Small intestine (tissue), 7 donors: ENCODE measurements around the gene ANKDD1B. TPM values are rescaled to one million over a fixed set of nuclear protein-coding genes. Genes with fewer than 3 reads are reported as not detected.

Experiments used
- DNase-seq, 2 donors: peaks; one replicate each; pipeline versions ENCODE4 v3.0.0 to v3.0.0-alpha.2; 2013
- FAIRE-seq: peaks from 2 replicates; lab custom pipeline; 2012; peaks lifted over from hg19 to GRCh38; lab: Jason Lieb, UNC
- H3K27ac ChIP-seq, 3 donors: one replicate each; pipeline ENCODE4 v1.5.1; 2013; ENCODE audit warnings: low read length in 2 of 3, mild to moderate bottlenecking in 2 of 3, control low read depth in 1 of 3, inconsistent platforms in 1 of 3, low read depth in 1 of 3, moderate library complexity in 1 of 3
- H3K27me3 ChIP-seq, 3 donors: one replicate each; pipeline ENCODE4 v1.6.1; 2013; ENCODE audit warnings: low read length in 3 of 3, inconsistent platforms in 1 of 3; ENCODE audit not compliant: control insufficient read depth in 3 of 3, insufficient read depth in 3 of 3
- H3K36me3 ChIP-seq, 3 donors: one replicate each; pipeline ENCODE4 v1.6.1; 2013; ENCODE audit warnings: low read length in 3 of 3, inconsistent platforms in 1 of 3, low read depth in 1 of 3, mild to moderate bottlenecking in 1 of 3, moderate library complexity in 1 of 3; ENCODE audit not compliant: control insufficient read depth in 3 of 3, insufficient read depth in 2 of 3
- H3K4me1 ChIP-seq, 3 donors: one replicate each; pipeline ENCODE4 v1.6.1; 2013; ENCODE audit warnings: low read length in 2 of 3, inconsistent platforms in 1 of 3, low read depth in 1 of 3, mild to moderate bottlenecking in 1 of 3, moderate library complexity in 1 of 3; ENCODE audit not compliant: control insufficient read depth in 3 of 3, insufficient read depth in 2 of 3
- H3K4me3 ChIP-seq, 3 donors: one replicate each; pipeline ENCODE4 v1.5.1; 2013; ENCODE audit warnings: low read length in 3 of 3, control low read depth in 1 of 3, inconsistent platforms in 1 of 3, low read depth in 1 of 3, mild to moderate bottlenecking in 1 of 3, moderate library complexity in 1 of 3
- H3K9me3 ChIP-seq, 2 donors: one replicate each; pipeline ENCODE4 v1.6.1; 2013; ENCODE audit warnings: low read depth in 1 of 2, low read length in 1 of 2; ENCODE audit not compliant: control insufficient read depth in 2 of 2, insufficient read depth in 1 of 2
- WGBS, 3 donors: extraction: QIAGEN DNeasy Blood & Tissue Kit; methylation state at CpG; one replicate each; pipeline ENCODE4 v1.1.7; 2013; 5-methylcytosine and 5-hydroxymethylcytosine counted together
- polyA plus RNA-seq, 4 donors: library from polyadenylated mRNA; stranded (reverse) in 3 of 4; unstranded in 1 of 4; fragments of 200-250 nt in 3 of 4; fragments of 120-200 nt in 1 of 4; gene quantifications; one replicate each; pipeline versions ENCODE4 v1.2.1 to v1.2.3, GENCODE V29; 2013
- donor health status: healthy with polysubstance abuse.
- donor health status: control.
- donor health status: control.
- donor health status: Bipolar disorder and iron deficiency.
- donor health status: healthy.

ANKDD1B gene
- polyA plus RNA-seq, 4 donors: 1.3 to 12.5 (median 1.4) TPM; not detected in 1

DNA sequence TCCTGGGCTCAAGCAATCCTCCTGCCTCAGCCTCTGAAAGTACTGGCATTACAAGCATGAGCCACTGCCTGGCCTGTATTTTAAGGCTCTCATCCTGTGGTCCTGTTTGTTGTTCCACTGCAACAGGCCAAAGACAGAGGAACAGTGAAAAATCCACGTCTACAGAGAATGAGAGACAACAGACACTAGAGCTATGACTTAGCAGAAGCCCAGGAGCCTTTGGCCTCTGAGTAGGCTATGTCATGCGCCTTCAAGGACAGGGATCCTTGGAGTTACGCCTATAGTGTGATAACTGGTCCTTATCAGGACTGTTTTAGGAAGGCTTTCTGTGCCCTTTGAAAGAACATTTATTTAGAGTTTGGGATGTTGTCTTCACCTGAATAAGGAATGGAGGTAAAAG lies 95.5 kb downstream of the ANKDD1B start:
- H3K4me1 ChIP-seq: no peaks in the 10 kb centered on the region
- no peak overlapping the region for H3K4me3 ChIP-seq
- DNase-seq (peak in 1 of 2 donors; percentile 11), FAIRE-seq (no peak)
- H3K36me3 ChIP-seq: peaks cover 0 to 19% (median 4%) of the 10 kb centered on the region in 3 donors
- H3K27me3 ChIP-seq: no peaks in the 10 kb centered on the region
- H3K9me3 ChIP-seq: no peaks in the 10 kb centered on the region
- 71 to 91% (median 73%) methylated on average over 3 of the region's 3 CpGs for WGBS, 3 donors
- H3K27ac ChIP-seq: peak overlapping the region in 1 of 3 donors; percentile 48

DNA sequence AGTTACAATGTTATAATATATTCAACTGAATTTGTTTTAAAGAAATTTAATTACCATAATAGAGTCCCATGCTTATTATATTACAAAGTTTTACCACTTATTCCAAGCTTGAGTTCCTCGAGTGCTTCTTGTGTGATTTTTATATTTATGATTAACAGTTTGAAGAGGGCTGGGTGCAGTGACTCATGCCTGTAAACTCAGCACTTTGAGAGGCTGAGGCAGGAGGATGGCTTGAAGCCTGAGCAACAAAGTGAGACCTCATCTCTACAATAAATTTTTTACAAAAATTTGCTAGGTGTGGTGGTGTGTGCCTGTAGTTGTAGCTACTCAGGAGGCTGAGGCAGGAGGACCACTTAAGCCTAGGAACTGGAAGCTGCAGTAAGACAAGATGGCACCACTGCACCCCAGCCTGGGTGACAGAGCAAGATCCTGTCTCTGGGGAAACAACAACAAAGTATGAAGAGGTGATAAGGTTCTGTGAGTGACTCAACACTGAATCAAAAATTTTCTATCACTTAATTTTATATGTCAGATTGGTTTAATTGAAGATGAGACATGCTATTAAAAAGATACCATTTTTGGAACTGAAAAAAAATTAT lies 96.8 kb downstream of the ANKDD1B start:
- H3K27me3 ChIP-seq: no peaks in the 10 kb centered on the region
- no peaks in the 10 kb centered on the region for H3K4me1 ChIP-seq
- H3K9me3 ChIP-seq: no peaks in the 10 kb centered on the region
- H3K36me3 ChIP-seq: peaks cover 1 to 19% (median 2%) of the 10 kb centered on the region in 3 donors
- FAIRE-seq (no peak), DNase-seq (no peak)
- H3K4me3 ChIP-seq: no peak overlapping the region
- no peak overlapping the region for H3K27ac ChIP-seq
- WGBS, 3 donors: 51 to 53% (median 53%) methylated on average over 1 of the region's 1 CpG

DNA sequence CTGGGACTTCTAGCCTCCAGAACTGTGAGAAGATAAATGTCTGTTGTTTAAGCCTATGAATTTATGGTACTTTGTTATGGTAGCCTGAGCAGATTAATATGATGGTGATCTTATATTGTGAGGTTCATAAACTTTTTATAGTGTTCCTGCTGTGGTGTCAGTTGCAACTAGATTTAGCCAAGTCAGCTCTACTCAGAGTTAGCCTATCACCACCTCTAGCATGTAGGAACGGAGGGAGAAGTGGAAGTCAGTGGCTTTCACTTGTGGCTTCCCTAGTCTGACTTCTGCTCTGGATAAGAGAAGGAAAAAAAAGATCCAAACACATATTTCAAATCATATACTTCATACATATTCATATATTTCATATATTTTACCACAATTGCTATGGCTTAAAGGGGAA lies 99.4 kb downstream of the ANKDD1B start:
- 85 to 100% (median 93%) methylated on average over 1 of the region's 1 CpG for WGBS, 3 donors
- peaks cover 2 to 13% (median 2%) of the 10 kb centered on the region in 3 donors for H3K36me3 ChIP-seq
- H3K27ac ChIP-seq: no peak overlapping the region
- H3K9me3 ChIP-seq: no peaks in the 10 kb centered on the region
- no peak for DNase-seq
- no peaks in the 10 kb centered on the region for H3K4me1 ChIP-seq
- H3K27me3 ChIP-seq: no peaks in the 10 kb centered on the region
- no peak overlapping the region for H3K4me3 ChIP-seq
- FAIRE-seq: no peak

DNA sequence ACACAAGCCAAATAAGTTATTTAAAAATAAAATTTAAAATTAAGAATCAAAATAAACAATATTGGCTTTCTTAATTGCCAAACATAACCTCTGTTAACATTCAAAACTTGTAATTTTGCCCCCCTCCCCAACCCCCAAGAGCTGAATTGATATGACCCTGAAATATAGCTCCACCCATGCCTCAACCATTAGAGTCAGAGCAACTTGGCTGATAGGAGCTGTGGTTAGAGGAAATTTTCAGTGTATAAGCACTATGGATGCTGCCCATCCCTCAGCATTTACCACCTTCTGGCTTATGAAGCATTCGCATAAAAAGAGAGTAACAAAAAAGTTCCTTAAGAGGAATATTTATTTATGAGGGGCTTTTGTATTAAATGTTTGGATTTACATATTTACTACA lies 99.9 kb downstream of the ANKDD1B start:
- Histone ChIP-seq H3K27me3 (no peaks in the 10 kb centered on the region), H3K4me1 (peaks cover 0 to 3% (median 0%) of the 10 kb centered on the region in 3 donors), H3K4me3 (no peak overlapping the region), H3K36me3 (peaks cover 2 to 13% (median 2%) of the 10 kb centered on the region in 3 donors), H3K9me3 (no peaks in the 10 kb centered on the region), H3K27ac (no peak overlapping the region)
- no peak for FAIRE-seq
- 98 to 100% (median 98%) methylated on average over 1 of the region's 1 CpG for WGBS, 3 donors
- DNase-seq: no peak

DNA sequence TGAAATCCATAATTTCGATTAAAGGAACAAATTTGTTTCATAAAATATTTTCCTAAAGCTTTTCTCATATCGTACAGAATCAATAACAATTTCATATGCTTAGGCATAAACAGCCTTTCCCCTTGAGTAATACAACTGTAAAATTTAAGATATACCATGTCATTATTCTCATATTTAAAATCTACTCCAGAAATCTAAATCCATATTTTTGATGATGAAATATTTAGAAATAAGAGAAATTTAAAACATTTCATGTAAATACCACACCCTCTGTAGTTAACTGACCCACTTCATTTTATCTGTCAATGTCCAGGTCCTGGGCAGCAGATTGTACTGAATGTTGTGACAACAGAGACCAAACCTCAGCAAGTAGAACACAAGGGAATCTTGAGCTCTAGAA lies 100.8 kb downstream of the ANKDD1B start:
- no peak overlapping the region for H3K27ac ChIP-seq
- WGBS, 3 donors: 94 to 100% (median 96%) methylated on average over 2 of the region's 2 CpGs
- peaks cover 0 to 3% (median 0%) of the 10 kb centered on the region in 3 donors for H3K4me1 ChIP-seq
- no peak overlapping the region for H3K4me3 ChIP-seq
- no peaks in the 10 kb centered on the region for H3K9me3 ChIP-seq
- DNase-seq: no peak
- FAIRE-seq: no peak
- peaks cover 2 to 11% (median 2%) of the 10 kb centered on the region in 3 donors for H3K36me3 ChIP-seq
- no peaks in the 10 kb centered on the region for H3K27me3 ChIP-seq

DNA sequence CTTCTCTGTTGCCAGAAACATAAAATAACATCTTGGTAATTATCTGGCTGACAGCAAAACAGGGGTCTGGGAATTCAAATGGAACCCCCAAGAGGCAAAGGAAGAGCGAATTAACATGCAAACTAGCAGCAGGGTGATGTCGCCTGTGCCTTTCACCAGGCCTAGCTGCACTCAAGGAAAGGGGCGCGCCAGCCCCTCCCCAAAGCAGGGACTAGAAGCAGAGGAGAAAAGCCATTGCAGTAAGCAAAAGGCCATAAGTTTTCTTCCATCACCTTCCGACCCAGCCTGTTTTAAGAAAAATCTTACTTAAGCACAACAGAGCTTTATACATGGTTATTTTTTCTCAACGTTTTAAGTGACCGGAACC lies 105.4 kb downstream of the ANKDD1B start:
- peak overlapping the region; percentile 58 to 84 (median 68) for H3K4me3 ChIP-seq
- H3K27ac ChIP-seq: peak overlapping the region; percentile 66 to 90 (median 82)
- H3K4me1 ChIP-seq: peaks cover 0 to 3% (median 0%) of the 10 kb centered on the region in 3 donors
- DNase-seq (no peak), FAIRE-seq (no peak)
- H3K36me3 ChIP-seq: peaks cover 0 to 2% (median 1%) of the 10 kb centered on the region in 3 donors
- peaks cover 0 to 4% of the 10 kb centered on the region in 2 donors for H3K9me3 ChIP-seq
- WGBS, 3 donors: 1 to 3% (median 2%) methylated on average over 7 of the region's 7 CpGs
- peaks cover 0 to 4% (median 0%) of the 10 kb centered on the region in 3 donors for H3K27me3 ChIP-seq

DNA sequence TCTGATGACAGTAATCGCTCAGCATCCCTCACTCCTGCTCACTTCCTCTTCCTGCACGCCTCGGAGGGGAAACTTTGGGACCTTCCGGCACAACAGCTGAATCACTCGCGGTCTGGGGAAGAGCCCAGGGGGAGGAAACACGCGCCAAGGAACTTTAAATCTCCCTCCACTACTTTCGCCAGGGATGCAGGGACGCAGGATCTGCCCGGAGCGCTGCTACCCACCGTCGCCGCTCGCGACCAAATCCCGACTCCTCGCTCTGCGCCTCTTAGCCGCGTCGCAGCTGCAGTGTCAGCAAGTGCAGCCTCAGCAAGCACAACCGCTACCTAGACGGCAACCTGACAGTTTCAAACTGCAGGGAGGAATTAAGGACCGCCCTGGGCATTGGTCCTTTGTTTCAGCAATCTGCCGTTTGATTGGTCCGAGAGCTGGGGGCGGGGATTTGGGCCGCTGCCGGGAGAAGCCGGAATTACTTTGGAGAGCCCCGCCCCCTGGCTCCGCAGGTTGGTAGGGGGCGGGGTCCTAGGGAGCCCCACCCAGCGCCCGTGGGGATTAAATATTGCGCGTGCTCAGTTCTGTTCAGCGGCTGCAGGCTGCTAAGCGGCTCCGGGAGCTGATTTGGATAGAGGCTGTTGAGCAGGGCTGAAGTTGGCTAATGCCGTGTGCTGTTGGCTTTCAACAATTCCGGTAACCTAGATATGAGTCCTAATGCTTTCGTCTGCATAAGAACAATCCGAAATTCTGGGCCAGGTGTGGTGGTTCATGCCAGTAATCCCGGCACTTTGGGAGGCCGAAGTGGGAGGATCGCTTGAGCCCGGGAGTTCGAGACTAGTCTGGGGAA lies 106.0 kb downstream of the ANKDD1B start, which contains the start of gene POC5:
TSS of gene POC5 (minus strand) at position 356 of the 841 bp plus-strand sequence. CDS start 4,500 bp downstream, outside the sequence.
- Histone ChIP-seq H3K27me3 (peaks cover 0 to 4% (median 0%) of the 10 kb centered on the region in 3 donors), H3K4me1 (peaks cover 0 to 3% (median 0%) of the 10 kb centered on the region in 3 donors), H3K27ac (peak within 1 kb of the TSS; percentile 66 to 90 (median 82)), H3K9me3 (peaks cover 0 to 4% of the 10 kb centered on the region in 2 donors), H3K4me3 (peak within 1 kb of the TSS; percentile 58 to 84 (median 68)), H3K36me3 (peaks cover 0 to 2% (median 0%) of the 10 kb centered on the region in 3 donors)
- WGBS, 3 donors: 5 to 11% (median 9%) methylated on average over 51 of the region's 51 CpGs
- DNase-seq (peak; percentile 98 to 99), FAIRE-seq (peak; percentile 49)

DNA sequence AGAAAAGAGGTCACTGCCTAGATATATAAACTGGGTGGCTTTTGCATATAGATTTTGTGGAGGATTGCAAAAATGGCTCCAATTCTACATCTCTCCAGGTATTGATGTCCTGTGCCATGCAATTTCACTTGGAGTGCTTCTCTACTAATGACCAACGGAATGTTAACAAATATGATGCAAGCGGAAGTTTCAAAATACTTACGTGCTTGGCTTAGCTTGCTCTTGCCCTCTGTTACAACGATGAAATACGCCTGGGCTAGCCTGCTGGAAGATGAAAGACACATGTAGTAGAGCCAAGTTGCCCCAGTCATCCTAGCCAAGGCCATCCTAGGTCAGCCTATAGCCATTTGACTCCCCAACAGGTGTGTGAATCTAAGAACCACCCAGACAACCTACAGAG lies 109.6 kb downstream of the ANKDD1B start:
- H3K9me3 ChIP-seq: peaks cover 0 to 4% of the 10 kb centered on the region in 2 donors
- 86 to 90% (median 90%) methylated on average over 5 of the region's 5 CpGs for WGBS, 3 donors
- peaks cover 0 to 1% (median 0%) of the 10 kb centered on the region in 3 donors for H3K4me1 ChIP-seq
- peaks cover 0 to 4% (median 0%) of the 10 kb centered on the region in 3 donors for H3K27me3 ChIP-seq
- H3K27ac ChIP-seq: no peak overlapping the region
- no peaks in the 10 kb centered on the region for H3K36me3 ChIP-seq
- no peak for DNase-seq
- H3K4me3 ChIP-seq: no peak overlapping the region
- no peak for FAIRE-seq
